Liver (tissue), 9 donors: ENCODE data around the gene EDC4. TPM values are rescaled to one million over a fixed set of nuclear protein-coding genes. Genes with fewer than 3 reads are reported as not detected.
A peak's percentile ranks its signal among the peaks of the same experiment; 100 is the strongest.

Experiments
- DNase-seq: peaks from one replicate; pipeline ENCODE4 v3.0.0-alpha.2; 2017; ENCODE audit warnings: low spot score
- H3K27ac ChIP-seq, 2 donors: one replicate each; pipeline ENCODE4 v1.7.0; 2013; ENCODE audit warnings: inconsistent platforms in 2 of 2, low read length in 2 of 2, control low read depth in 1 of 2, low read depth in 1 of 2, mild to moderate bottlenecking in 1 of 2
- H3K27me3 ChIP-seq, 4 donors: one replicate each; pipeline versions ENCODE4 v1.6.1 to v1.7.0; 2013; ENCODE audit warnings: low read length in 3 of 4, inconsistent platforms in 1 of 4, mild to moderate bottlenecking in 1 of 4, moderate library complexity in 1 of 4; ENCODE audit not compliant: control insufficient read depth in 4 of 4, insufficient read depth in 4 of 4
- H3K36me3 ChIP-seq, 4 donors: one replicate each; pipeline versions ENCODE4 v1.6.1 to v1.7.0; 2013; ENCODE audit warnings: low read length in 3 of 4, mild to moderate bottlenecking in 3 of 4, low read depth in 1 of 4, moderate library complexity in 1 of 4; ENCODE audit not compliant: control insufficient read depth in 4 of 4, insufficient read depth in 3 of 4
- H3K4me1 ChIP-seq, 4 donors: one replicate each; pipeline versions ENCODE4 v1.6.1 to v1.7.0; 2013; ENCODE audit warnings: low read length in 3 of 4, mild to moderate bottlenecking in 3 of 4, moderate library complexity in 1 of 4; ENCODE audit not compliant: control insufficient read depth in 4 of 4, insufficient read depth in 4 of 4
- H3K4me3 ChIP-seq, 3 donors: one replicate each; pipeline versions ENCODE4 v1.6.1 to v1.7.0; 2013; ENCODE audit warnings: low read length in 3 of 3, control low read depth in 1 of 3, low read depth in 1 of 3, mild to moderate bottlenecking in 1 of 3
- H3K9ac ChIP-seq, 2 donors: one replicate each; pipeline ENCODE4 v1.7.0; 2013; ENCODE audit warnings: low read length in 2 of 2, mild to moderate bottlenecking in 2 of 2, moderate library complexity in 2 of 2, control low read depth in 1 of 2, low read depth in 1 of 2
- H3K9me3 ChIP-seq, 4 donors: one replicate each; pipeline versions ENCODE4 v1.6.1 to v1.7.0; 2013; ENCODE audit warnings: low read length in 3 of 4; ENCODE audit not compliant: control insufficient read depth in 4 of 4
- ATF3 ChIP-seq: IDR thresholded peaks from 2 replicates; pipeline ENCODE4 v1.6.1; 2016; ENCODE audit warnings: antibody characterized with exemption
- CTCF ChIP-seq: fragments of 150-350 bp; IDR thresholded peaks from 2 replicates; pipeline ENCODE4 v1.5.1; 2017; ENCODE audit warnings: improper control_type of control experiment, low read depth, low read length; ENCODE audit not compliant: missing input control
- EGR1 ChIP-seq, 2 donors: IDR thresholded peaks; 2 replicates each; pipeline ENCODE4 v1.6.1; 2016 to 2018; ENCODE audit warnings: antibody characterized with exemption in 2 of 2, low read depth in 2 of 2
- HNF4A ChIP-seq, 2 donors: conservative IDR thresholded peaks; 2 replicates each; pipeline ENCODE4 v1.6.1; 2016; ENCODE audit warnings: antibody characterized with exemption in 2 of 2, mild to moderate bottlenecking in 2 of 2
- HNF4G ChIP-seq: IDR thresholded peaks from 2 replicates; pipeline ENCODE4 v1.6.1; 2016; ENCODE audit warnings: antibody characterized with exemption
- MAX ChIP-seq: IDR thresholded peaks from 2 replicates; pipeline ENCODE4 v1.6.1; 2016; ENCODE audit warnings: antibody characterized with exemption
- RAD21 ChIP-seq, 2 donors: IDR thresholded peaks; 2 replicates each; pipeline ENCODE4 v1.6.1; 2016; ENCODE audit warnings: antibody characterized with exemption in 2 of 2, mild to moderate bottlenecking in 2 of 2
- REST ChIP-seq: IDR thresholded peaks from 2 replicates; pipeline ENCODE4 v1.6.1; 2016; ENCODE audit warnings: antibody characterized with exemption, mild to moderate bottlenecking
- RXRA ChIP-seq, 2 donors: IDR thresholded peaks; 2 replicates each; pipeline ENCODE4 v1.6.1; 2017 to 2018; ENCODE audit warnings: antibody characterized with exemption in 2 of 2, mild to moderate bottlenecking in 1 of 2
- SP1 ChIP-seq: IDR thresholded peaks from 2 replicates; pipeline ENCODE4 v1.6.1; 2018; ENCODE audit warnings: antibody characterized with exemption, mild to moderate bottlenecking
- TAF1 ChIP-seq: conservative IDR thresholded peaks from 2 replicates; pipeline ENCODE4 v1.6.1; 2016; ENCODE audit warnings: antibody characterized with exemption, mild to moderate bottlenecking
- YY1 ChIP-seq: IDR thresholded peaks from 2 replicates; pipeline ENCODE4 v1.6.1; 2016; ENCODE audit warnings: antibody characterized with exemption, mild to moderate bottlenecking
- ZBTB33 ChIP-seq: IDR thresholded peaks from 2 replicates; pipeline ENCODE4 v1.6.1; 2016; ENCODE audit warnings: antibody characterized with exemption
- WGBS: extraction: QIAGEN DNeasy Blood & Tissue Kit; methylation state at CpG from one replicate; pipeline ENCODE4 v1.1.7; 2013; 5-methylcytosine and 5-hydroxymethylcytosine counted together
- polyA plus RNA-seq, 2 donors: library from polyadenylated mRNA; stranded (reverse) in 1 of 2; unstranded in 1 of 2; fragments of 200-250 nt in 1 of 2; fragments of >200 nt in 1 of 2; fragmentation: Nextera tagmentation in 1 of 2; extraction: Ambion mirVana in 1 of 2; gene quantifications; one replicate each; pipeline versions ENCODE4 v1.2.1 to v1.2.3, GENCODE V29; 2013 to 2015
- total RNA-seq, 2 donors: library from RNA; depleted of rRNA; stranded (reverse); fragments of >200 nt; gene quantifications; one replicate each; pipeline ENCODE4 v1.2.3, GENCODE V29; 2014
- donor health status: healthy.
- donor health status: healthy.
- donor health status: healthy.
- donor health status: healthy.
- donor health status: healthy.

EDC4 gene
- total and polyA plus RNA-seq, 4 donors = 17.7 to 26.8 (median 21.6) TPM

- no peaks in the 10 kb centered on the region for H3K27me3 ChIP-seq
- H3K9me3 ChIP-seq = no peaks in the 10 kb centered on the region
- no peak overlapping the region for H3K4me3 ChIP-seq
- no peak overlapping the region for H3K27ac ChIP-seq
- TF ChIP-seq RAD21 (IDR thresholded peaks at IDR 0.05) = no peak
- TF ChIP-seq RXRA (IDR thresholded peaks at IDR 0.05) = no peak
- no peak for TF ChIP-seq TAF1
- no peak overlapping the region for H3K9ac ChIP-seq
- DNase-seq = no peak
- WGBS = 93% methylated on average over 2 of the region's 2 CpGs
- H3K4me1 ChIP-seq = no peaks in the 10 kb centered on the region
- H3K36me3 ChIP-seq = peaks cover 0 to 19% (median 4%) of the 10 kb centered on the region in 4 donors
These were observed 8.3 kb upstream of the EDC4 start for GRCh38 chr16:67864594-67864993.

- H3K4me1 ChIP-seq = no peaks in the 10 kb centered on the region
- no peak overlapping the region for H3K9ac ChIP-seq
- no peak for DNase-seq
- H3K27ac ChIP-seq = no peak overlapping the region
- no peak overlapping the region for H3K4me3 ChIP-seq
- peaks cover 0 to 19% (median 6%) of the 10 kb centered on the region in 4 donors for H3K36me3 ChIP-seq
- TF ChIP-seq CTCF (peak; percentile 49), EGR1 (IDR thresholded peaks at IDR 0.05; ENCODE audit: low read depth in 2 of 2) (no peak), REST (no peak), MAX (peak; percentile 46), TAF1 (no peak), ATF3 (no peak), RAD21 (IDR thresholded peaks at IDR 0.05) (peak; percentile 77 to 80), RXRA (IDR thresholded peaks at IDR 0.05) (no peak)
- H3K27me3 ChIP-seq = no peaks in the 10 kb centered on the region
- H3K9me3 ChIP-seq = no peaks in the 10 kb centered on the region
- 95% methylated on average over 2 of the region's 2 CpGs for WGBS
These were observed 7.5 kb upstream of the EDC4 start for GRCh38 chr16:67865318-67865717.

- TF ChIP-seq ATF3 (no peak), HNF4A (conservative IDR thresholded peaks at IDR 0.05) (no peak), HNF4G (no peak), SP1 (no peak), YY1 (no peak), EGR1 (IDR thresholded peaks at IDR 0.05; ENCODE audit: low read depth in 2 of 2) (no peak), ZBTB33 (no peak), RAD21 (IDR thresholded peaks at IDR 0.05) (no peak)
- WGBS = 97% methylated on average over 6 of the region's 6 CpGs
- H3K4me1 ChIP-seq = peaks cover 0 to 8% (median 4%) of the 10 kb centered on the region in 4 donors
- no peak overlapping the region for H3K9ac ChIP-seq
- H3K9me3 ChIP-seq = no peaks in the 10 kb centered on the region
- no peak overlapping the region for H3K27ac ChIP-seq
- peaks cover 0 to 19% (median 9%) of the 10 kb centered on the region in 4 donors for H3K36me3 ChIP-seq
- no peaks in the 10 kb centered on the region for H3K27me3 ChIP-seq
- DNase-seq = no peak
- H3K4me3 ChIP-seq = no peak overlapping the region
These were observed 4.6 kb upstream of the EDC4 start for GRCh38 chr16:67868290-67868689.
